GM13977 (cell line): Measurements from ENCODE around the gene POP5.

Experiments
- DNase-seq: peaks from one replicate; pipeline ENCODE4 v3.0.0; 2012; ENCODE audit warnings: low spot score
- in situ Hi-C: fragments of 300-500 bp; cut with MboI; formaldehyde crosslinking; loops from one replicate; pipeline ENCODE4 v1.12.0; 2022; ENCODE audit warnings: low sequenced_read_pairs, low pct_unique_long_range_greater_than_20kb, mixed read lengths, inconsistent platforms; ENCODE audit not compliant: unreplicated experiment
- TF ChIP-seq, protein P1 (sequence below): IDR thresholded peaks from 2 replicates; pipeline ENCODE4 v1.5.1; 2012; ENCODE audit warnings: mild to moderate bottlenecking, control low read depth; ENCODE audit not compliant: insufficient read depth; ENCODE audit errors: extremely low read depth, missing control alignments

POP5 gene

DNA sequence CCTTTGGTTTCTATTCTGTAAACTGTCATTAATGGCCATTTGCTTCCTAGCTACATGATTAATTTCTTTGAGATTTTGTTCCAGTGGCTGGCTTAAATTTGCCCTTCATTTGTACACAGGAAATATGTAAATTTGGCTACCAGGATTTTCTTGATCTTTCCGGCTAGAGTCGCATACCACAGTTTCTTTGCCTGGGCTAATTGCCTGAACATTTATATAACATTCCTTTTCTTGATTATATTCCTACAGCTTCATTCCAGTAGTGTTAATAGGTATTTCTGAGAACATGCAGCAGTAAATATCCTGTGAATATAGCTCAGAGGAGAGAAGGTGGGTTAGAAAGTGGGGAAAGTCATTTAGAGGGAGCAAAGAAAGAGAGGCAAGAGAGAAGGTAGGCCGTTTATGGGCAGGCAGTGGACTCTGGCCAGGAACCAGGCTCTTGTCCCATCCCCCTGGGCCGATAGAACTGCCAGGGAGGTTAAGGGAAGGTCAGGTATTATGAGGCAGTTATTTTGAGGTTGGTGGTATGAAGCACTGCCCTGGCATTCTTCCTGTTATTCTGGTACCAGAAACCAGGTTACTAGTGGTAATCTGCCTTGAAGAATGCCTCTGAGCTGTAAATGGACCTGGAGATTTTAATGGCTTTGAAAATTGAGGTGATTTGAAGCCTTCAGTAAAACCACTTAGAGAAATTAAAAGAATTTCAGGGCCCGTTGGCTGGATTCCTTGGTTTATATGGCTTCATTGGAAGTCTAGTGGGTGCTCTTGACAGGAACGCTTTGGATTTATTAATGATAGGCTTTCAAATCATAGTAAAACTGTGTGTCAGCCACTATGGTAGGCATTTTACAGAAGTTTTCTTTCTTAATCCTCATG is 42.7 kb downstream of the POP5 start:
- DNase-seq, result no peak
- TF ChIP-seq, protein P1, sequence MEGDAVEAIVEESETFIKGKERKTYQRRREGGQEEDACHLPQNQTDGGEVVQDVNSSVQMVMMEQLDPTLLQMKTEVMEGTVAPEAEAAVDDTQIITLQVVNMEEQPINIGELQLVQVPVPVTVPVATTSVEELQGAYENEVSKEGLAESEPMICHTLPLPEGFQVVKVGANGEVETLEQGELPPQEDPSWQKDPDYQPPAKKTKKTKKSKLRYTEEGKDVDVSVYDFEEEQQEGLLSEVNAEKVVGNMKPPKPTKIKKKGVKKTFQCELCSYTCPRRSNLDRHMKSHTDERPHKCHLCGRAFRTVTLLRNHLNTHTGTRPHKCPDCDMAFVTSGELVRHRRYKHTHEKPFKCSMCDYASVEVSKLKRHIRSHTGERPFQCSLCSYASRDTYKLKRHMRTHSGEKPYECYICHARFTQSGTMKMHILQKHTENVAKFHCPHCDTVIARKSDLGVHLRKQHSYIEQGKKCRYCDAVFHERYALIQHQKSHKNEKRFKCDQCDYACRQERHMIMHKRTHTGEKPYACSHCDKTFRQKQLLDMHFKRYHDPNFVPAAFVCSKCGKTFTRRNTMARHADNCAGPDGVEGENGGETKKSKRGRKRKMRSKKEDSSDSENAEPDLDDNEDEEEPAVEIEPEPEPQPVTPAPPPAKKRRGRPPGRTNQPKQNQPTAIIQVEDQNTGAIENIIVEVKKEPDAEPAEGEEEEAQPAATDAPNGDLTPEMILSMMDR, result no peak
- in situ Hi-C loops, result no loop called here

DNA sequence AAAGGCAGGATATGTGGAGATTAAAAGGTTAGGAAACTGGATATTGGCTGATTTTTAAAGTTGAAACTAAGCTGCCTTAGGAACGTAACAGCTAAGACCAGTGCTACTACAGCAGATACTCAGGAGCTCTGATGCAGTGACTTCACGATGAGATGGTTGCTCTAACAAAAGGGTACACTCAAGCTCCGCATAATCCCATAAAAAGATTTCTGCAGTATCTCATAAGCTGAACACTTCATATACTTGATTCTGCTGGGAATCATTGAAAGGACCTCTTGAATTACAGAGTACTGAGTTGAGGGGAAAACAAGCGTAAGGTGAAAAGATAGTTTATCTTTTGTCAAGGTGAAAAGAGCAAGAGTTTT is 43.4 kb downstream of the POP5 start:
- in situ Hi-C loops, result no loop called here
- no peak for DNase-seq
- TF ChIP-seq, protein P1, result no peak

GRCh38 chr12:120536064-120536791 is 45.0 kb downstream of the POP5 start:
- TF ChIP-seq, protein P1, result no peak
- in situ Hi-C loops, result no loop called here
- peak; percentile 34 for DNase-seq

DNA sequence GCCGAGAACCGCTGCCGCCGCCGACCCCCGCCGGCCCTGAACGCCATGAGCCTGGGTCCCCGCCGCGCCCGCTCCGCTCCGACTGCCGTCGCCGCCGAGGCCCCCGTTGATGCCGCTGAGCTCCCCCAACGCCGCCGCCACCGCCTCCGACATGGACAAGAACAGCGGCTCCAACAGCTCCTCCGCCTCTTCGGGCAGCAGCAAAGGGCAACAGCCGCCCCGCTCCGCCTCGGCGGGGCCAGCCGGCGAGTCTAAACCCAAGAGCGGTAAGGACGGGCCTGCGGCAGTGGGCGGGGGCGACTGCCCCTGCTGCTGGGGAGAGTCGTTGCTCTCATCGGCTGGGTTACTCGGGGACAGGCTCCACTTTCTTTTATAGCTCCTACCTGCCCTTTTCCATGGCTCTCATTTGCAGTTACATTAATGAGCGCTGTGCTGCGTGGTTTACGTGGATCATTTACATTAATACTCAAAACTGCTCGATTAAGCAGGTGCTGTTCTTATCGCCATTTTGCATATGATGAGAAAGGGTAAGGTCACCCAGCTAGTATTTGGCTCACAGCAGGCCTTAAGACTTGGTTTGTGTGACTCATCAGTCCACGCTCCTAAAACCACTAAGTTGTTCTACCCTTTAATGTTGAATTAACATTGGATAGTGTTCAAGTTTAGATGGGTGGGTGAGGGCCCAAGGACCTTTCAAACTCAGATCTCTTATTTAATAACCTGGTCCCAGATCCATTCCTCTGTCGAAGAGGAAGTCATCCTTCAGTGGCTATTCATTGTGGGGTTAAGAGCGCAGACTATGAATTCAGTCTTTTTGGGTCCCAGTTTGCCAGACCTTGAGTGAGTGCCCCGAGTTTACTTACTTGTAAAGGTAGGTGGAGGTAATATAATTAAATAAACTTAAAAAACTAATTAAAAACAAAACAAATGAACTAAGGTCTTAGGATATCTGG is 46.2 kb downstream of the POP5 start:
- TF ChIP-seq, protein P1, result peak; percentile 15
- in situ Hi-C loops, result no loop called here
- DNase-seq, result peak; percentile 77

- in situ Hi-C loops, result no loop called here
- peak; percentile 95 for DNase-seq
Observed at GRCh38 chr12:120534203-120534702, 46.9 kb downstream of the POP5 start, which contains the start of gene RNF10. Gene RNF10, plus strand, starts transcription at chr12:120534356. Its CDS starts 456 bp downstream, at chr12:120534812.

More at GRCh38 chr12:120534203-120534702, 46.9 kb downstream of the POP5 start, which contains the start of gene RNF10:
- TF ChIP-seq, protein P1, result no peak
